T-helper 9 cell (primary cell): Measurements from ENCODE around the gene L3MBTL4.

Experiments
- DNase-seq: peaks from one replicate; pipeline ENCODE4 v3.0.0-alpha.2; 2020

The L3MBTL4 gene

GRCh38 chr18:6362559-6363129, 52.1 kb downstream of the L3MBTL4 start:
- no peak for DNase-seq

DNA sequence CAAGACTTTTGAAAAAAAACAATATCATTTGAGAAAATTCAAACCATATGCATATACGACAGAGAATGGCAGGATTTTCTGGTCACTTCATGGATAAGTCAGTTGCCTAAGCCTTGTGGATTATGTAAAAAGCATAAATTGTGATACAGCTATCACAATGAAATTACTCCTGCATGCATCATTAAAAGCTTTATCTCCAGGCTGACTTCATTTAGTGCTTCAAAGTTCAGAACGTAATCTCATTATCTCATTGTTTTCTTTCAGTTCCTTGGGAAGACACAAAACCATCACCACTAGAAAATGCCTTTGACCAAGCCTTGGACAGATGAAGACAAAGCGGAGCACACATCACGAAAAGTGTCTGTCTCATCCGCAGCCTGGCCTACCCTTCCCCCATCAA, 57.0 kb downstream of the L3MBTL4 start:
- DNase-seq, result no peak

GRCh38 chr18:6355789-6356589, 58.7 kb downstream of the L3MBTL4 start:
- no peak for DNase-seq

DNA sequence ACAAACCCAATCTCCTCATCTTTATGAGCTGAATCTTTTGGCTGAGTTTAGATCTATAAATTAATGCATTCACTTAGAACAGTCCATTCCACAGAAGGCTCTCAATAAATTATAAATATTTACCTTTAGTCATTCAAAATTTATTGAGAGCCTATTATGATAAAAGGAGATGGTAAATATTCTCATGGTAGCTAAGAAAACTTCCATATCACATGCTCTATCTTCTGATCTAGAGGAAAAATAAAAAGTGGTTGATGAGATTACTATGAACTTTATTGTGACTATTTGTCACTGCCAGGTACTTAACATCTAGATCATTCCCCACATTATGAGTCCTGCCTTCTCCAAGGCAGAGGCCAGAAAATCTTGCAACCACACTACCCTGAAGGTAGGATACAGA, 62.4 kb downstream of the L3MBTL4 start:
- no peak for DNase-seq

- DNase-seq, result no peak
Observed at GRCh38 chr18:6342990-6343389, 71.7 kb downstream of the L3MBTL4 start.

- no peak for DNase-seq
Observed at GRCh38 chr18:6341709-6342108, 73.0 kb downstream of the L3MBTL4 start.

DNA sequence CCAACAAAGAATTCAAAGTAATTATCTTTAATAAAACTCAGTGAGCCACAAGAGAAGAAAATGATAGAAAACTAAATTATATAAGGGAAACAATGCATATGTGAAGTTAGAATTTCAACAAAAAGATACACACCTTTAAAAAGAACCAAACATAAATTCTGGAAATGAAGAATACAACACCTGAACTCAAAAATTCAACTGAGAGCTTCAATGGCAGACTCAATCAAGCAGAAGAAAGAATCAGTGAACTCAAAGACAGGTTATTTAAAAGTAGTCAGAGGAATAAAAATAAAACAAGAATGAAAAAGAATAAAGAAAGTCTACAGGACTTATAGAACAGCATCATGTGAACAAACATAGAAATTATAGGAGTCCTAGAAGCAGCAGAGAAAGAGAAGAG, 73.4 kb downstream of the L3MBTL4 start:
- DNase-seq, result no peak

DNA sequence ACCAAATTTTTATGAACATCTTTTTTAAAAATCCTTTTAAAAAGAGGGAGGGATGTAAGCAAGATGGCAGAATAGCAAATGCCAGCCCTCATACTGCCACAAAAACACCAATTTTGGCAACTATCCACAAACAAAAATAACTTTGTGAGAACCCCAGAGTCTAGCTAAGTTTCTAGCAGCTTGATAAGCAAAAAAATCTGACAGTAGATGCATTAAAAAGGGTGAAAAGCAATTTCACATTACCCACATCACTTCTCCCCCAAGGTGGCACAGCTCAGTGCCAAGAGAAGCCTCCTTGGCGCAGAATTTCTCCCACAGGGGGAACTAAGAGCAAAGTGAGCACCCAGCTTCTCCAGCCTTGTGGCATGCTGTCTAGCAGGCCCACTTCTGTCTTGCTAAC, 74.6 kb downstream of the L3MBTL4 start:
- no peak for DNase-seq

- no peak for DNase-seq
Observed at GRCh38 chr18:6336239-6336638, 78.5 kb downstream of the L3MBTL4 start.

GRCh38 chr18:6333981-6334380, 80.7 kb downstream of the L3MBTL4 start:
- no peak for DNase-seq

DNA sequence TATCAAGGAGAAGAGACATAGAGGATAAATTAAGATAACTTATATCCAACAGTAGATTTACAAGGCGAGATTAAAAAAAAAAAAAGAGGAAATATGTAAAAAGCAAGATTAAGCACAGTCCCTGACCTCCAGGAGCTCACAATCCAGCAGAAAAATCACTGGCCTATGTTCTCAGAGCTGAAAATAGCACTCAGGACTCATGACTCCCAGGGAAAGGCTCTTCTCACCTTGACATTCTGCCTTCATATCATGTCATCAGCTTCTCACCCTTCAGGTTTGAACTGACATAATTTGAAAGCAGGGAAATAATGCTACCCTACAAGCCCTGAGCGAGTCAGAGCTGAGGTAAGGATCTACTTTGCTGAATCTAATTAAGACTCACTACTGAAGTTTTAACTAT, 82.8 kb downstream of the L3MBTL4 start:
- no peak for DNase-seq

DNA sequence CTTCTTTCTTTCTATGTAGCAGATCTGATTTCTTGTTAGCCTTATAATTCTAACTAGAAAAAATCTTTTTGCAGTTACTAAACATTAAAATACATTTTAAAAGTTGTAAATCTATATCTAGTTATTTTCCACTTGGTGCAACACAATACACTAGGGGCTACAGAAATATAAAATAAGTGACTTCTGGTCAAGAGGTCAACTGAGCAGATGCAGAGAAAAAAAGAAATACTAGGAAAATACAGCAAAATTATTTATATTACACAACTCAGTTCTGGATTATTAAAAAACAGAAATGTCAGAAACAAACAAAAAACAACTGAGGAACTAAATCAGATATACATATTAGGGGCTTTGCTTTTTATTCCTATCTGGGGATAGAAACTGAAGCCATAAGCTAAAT, 83.9 kb downstream of the L3MBTL4 start:
- no peak for DNase-seq

- DNase-seq, result no peak
Observed at GRCh38 chr18:6328621-6329010, 86.1 kb downstream of the L3MBTL4 start.

DNA sequence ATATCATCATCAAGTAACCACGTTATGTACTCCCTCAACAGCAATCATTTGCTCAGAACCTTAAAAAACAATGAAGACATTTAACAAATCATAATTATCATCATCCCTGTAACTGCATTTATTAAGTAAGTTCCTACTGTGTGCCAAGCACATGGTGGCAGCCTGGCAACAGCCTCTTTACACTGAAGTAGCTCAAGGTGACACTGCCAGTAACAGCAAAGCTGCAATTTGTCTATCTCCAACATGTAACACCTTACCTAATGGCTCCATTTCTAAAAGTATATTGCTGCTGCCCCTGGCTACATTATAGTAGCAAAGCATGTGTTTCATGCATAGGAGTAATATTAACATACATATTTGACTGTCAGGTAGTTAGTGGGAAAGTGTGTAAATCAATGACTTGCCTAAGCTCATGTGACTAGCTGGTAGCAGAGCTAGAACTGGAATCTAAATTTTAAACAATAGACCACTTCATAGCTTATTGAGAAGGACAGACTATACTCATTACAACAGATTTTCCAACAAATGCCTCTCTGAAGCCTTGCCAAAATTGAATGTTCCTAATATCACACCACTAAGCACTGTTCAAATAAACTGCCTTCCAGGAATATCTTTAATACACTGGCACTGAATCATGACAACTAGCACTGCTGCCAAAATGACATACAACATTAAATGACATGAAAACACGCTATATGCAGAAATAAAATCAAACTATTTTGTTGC, 86.7 kb downstream of the L3MBTL4 start:
- no peak for DNase-seq

DNA sequence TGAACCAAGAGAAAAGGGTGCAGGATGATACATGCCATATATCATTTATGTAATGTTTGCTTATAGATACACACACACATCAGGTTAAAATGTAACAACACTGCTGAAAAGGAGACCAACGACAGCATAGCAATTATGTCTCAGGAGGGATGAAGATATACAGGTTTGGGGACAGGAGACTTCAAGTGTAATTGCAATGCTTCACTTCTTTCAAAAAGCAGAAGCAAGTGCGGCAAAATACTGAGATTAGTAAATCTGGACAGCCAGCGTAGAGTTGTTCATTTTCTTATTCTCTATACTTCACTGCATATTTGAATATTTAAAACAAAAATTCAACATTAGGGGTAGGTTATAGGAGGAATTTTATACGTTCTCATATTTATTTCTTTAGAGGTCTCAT, 87.2 kb downstream of the L3MBTL4 start:
- no peak for DNase-seq

GRCh38 chr18:6326566-6326965, 88.1 kb downstream of the L3MBTL4 start:
- no peak for DNase-seq

GRCh38 chr18:6323319-6323889, 91.3 kb downstream of the L3MBTL4 start:
- no peak for DNase-seq

DNA sequence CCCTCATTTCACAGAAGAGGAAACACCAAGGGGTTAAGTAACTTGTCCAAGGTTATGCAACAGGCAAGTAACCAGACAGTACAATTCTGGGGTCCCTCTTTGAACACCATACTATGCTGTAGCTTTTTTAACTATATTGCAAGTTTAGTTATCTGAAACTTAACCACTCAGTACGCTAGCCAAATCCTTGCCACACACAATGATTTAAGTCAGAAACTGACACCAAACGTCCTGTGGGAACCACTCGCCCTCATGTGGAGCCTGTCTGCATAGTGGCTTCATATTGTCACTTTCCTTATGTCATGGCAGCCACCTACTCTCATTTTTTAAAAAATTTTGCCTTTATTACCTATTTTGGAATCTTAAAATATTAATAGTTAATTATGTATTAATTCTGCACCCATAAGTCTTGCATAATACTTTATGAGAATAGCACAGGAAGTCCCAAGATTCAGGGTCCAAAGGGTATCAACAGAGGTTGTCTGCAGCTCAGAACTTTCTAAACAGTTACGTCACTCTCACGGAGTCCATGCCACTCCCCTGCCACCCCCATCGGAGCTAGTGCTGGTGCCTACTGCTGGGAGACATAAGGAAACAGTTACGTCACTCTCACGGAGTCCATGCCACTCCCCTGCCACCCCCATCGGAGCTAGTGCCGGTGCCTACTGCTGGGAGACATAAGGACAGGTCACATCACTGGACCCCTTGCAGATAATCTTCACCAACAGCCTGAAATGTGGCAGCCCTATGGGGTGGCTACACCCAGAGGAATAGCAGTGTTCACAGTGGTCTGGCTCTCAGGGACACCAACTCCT, 99.0 kb downstream of the L3MBTL4 start:
- DNase-seq, result no peak

- DNase-seq, result no peak
Observed at GRCh38 chr18:6313415-6313814, 101.3 kb downstream of the L3MBTL4 start.

DNA sequence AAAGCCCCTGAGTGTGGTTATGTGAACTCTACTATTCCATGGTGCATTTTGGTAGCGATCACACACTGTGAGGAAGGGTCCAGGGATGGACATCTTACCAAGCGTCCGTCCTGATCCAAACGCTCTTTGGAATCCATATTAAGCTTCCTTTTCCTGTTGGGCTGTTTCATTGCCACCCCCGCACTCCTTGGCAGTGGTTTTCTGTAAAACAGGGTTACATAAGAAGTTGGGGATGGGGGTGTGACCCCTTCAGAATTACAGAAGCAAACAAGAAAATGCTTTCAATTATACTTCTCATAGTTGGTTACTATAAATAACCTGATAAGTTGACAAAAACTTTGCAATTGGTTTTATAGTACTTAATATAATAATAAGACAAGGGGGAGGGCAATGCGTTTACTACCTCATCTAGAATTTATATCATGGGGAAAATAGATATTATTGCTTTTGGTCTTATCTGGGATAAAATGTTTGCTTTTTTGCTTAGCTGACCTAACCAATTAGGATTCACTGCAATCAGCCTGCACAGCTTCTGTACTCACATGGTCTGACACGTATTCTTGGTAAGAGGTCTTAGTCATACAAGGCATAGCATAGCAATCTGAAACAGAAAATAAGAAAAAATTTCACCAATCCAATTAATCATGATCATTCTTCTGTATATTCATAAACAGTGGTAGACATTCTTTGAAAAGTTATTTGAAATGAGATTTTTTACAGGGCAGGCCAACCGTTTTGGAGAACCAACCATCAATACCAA, 103.1 kb downstream of the L3MBTL4 start:
- DNase-seq, result no peak

- no peak for DNase-seq
Observed at GRCh38 chr18:6310714-6311113, 104.0 kb downstream of the L3MBTL4 start.

GRCh38 chr18:6297875-6298274, 116.8 kb downstream of the L3MBTL4 start:
- DNase-seq, result no peak
